Measurements from ENCODE around the gene KDM4B. TPM values are rescaled to one million over a fixed set of nuclear protein-coding genes. Genes with fewer than 3 reads are reported as not detected.
"Not testable (repeated sequence)": the region's sequence is repeated elsewhere in the genome, so short reads cannot be mapped to it uniquely, and the experiment has no call there.

KDM4B gene
- total RNA-seq, 1 experiment from 2014 or later = 29.2 TPM

GRCh38 chr19:5023128-5023571 lies 54.2 kb downstream of the KDM4B start:
- in situ Hi-C loops (cut with HindIII; ENCODE audit: low pct_unique_long_range_greater_than_20kb, low sequenced_read_pairs) = no loop called here
- DNase-seq (ENCODE audit: low read depth) = no peak

- in situ Hi-C loops (cut with HindIII; ENCODE audit: low pct_unique_long_range_greater_than_20kb, low sequenced_read_pairs) = no loop called here
These were observed 55.4 kb downstream of the KDM4B start for GRCh38 chr19:5024282-5024681.

GRCh38 chr19:5025027-5025426 lies 56.1 kb downstream of the KDM4B start:
- in situ Hi-C loops (cut with HindIII; ENCODE audit: low pct_unique_long_range_greater_than_20kb, low sequenced_read_pairs) = no loop called here
- no peak for DNase-seq (ENCODE audit: low read depth)

More at GRCh38 chr19:5024282-5024681, 55.4 kb downstream of the KDM4B start:
- no peak for DNase-seq (ENCODE audit: low read depth)

DNA sequence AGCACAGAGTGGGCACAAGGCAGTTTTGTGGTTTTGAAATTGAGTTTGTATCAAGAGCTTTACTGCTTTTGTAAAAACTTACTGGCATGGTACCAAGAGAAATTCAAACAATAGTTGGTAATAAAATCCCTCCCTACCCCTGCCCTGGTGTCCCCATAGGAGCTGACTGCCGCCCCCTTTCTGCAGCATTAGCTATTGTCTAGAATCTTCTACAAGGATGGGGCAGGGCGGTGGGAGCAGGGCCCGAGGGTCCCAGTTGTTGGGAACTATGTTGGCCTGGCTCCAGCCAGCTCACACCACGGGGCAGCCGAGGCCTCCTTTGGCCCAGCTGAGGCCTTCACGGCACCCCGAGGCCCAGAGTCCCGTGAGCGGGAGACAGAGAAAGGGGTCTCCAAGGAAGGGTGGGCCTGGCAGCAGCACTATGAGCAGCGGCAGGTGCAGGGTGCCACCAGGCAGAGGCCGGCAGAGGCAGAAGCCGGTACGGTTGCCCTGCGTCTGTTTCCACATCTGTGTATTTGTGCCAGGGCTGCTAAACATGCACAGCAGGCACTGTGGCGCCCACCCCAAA lies 57.9 kb downstream of the KDM4B start:
- in situ Hi-C loops (cut with HindIII; ENCODE audit: low pct_unique_long_range_greater_than_20kb, low sequenced_read_pairs) = no loop called here
- DNase-seq (ENCODE audit: low read depth) = no peak

DNA sequence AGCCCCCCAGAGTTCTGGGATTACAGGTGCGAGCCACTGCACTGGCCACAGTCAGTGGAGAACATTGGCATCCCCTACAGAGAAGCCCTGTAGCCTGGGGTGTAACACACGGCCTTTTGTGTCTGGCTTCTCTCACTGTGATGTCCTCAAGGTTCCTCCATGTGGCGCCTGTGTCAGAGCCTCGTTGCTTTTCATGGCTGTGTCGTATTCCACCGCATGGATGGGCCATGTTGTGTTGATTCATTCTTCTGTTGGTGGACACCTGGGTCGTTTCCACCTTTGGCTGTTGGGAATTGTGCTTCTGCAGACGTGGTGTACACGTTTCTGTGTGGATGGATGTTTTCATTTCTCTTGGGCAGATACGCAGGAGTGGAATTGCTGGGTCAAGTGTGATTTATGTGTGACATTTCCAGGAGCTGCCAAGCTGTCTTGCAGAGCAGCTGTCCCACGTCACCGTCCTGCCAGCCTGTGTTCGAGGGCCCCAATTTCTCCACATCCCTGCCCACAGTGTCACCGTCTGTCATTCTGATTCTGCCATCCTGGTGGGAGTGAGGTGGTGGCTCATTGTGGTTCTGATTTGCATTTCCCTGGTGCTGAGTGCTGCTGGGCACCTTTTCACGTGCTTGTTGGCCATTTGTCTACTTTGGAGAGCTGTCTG lies 59.4 kb downstream of the KDM4B start:
- DNase-seq (ENCODE audit: low read depth) = no peak
- in situ Hi-C loops (cut with HindIII; ENCODE audit: low pct_unique_long_range_greater_than_20kb, low sequenced_read_pairs) = no loop called here

- in situ Hi-C loops (cut with HindIII; ENCODE audit: low pct_unique_long_range_greater_than_20kb, low sequenced_read_pairs); DNase-seq (ENCODE audit: low read depth): not testable (repeated sequence)
These were observed 60.7 kb downstream of the KDM4B start for GRCh38 chr19:5029596-5029995.

DNA sequence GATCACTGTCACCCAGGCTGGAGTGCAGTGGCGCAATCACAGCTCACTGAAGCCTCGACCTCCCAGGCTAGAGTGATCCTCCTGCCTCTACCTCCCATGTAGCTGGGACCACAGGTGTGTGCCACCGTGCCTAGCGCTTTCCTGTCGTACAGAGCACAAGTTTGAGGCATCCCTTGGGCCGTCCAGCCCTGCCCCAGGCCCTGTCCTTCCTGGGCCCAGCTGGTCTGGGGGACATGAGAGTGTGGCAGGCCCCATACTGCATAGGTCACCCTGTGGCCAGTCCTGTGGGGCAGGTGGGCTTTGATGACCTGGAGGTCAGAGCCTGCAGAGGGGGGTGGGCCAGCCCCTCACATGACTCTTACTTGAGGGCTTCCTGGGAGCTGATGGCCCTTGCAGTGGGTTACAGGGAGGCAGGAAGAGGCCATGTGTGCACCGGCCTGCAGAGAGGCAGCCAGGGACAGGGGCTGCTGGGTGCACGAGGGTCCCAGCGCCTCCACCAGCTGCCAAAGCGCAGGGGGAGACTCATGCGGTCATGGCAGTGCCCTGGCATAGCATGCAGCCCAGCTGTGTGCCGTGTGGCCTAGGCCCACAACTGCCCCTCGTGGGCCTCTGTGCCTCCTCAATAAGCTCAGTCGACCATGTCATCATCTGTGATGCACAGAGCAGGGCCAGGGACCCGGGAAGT lies 61.4 kb downstream of the KDM4B start:
- no peak for DNase-seq (ENCODE audit: low read depth)
- in situ Hi-C loops (cut with HindIII; ENCODE audit: low pct_unique_long_range_greater_than_20kb, low sequenced_read_pairs) = no loop called here

GRCh38 chr19:5030822-5031221 lies 61.9 kb downstream of the KDM4B start:
- in situ Hi-C loops (cut with HindIII; ENCODE audit: low pct_unique_long_range_greater_than_20kb, low sequenced_read_pairs) = no loop called here
- DNase-seq (ENCODE audit: low read depth) = no peak

DNA sequence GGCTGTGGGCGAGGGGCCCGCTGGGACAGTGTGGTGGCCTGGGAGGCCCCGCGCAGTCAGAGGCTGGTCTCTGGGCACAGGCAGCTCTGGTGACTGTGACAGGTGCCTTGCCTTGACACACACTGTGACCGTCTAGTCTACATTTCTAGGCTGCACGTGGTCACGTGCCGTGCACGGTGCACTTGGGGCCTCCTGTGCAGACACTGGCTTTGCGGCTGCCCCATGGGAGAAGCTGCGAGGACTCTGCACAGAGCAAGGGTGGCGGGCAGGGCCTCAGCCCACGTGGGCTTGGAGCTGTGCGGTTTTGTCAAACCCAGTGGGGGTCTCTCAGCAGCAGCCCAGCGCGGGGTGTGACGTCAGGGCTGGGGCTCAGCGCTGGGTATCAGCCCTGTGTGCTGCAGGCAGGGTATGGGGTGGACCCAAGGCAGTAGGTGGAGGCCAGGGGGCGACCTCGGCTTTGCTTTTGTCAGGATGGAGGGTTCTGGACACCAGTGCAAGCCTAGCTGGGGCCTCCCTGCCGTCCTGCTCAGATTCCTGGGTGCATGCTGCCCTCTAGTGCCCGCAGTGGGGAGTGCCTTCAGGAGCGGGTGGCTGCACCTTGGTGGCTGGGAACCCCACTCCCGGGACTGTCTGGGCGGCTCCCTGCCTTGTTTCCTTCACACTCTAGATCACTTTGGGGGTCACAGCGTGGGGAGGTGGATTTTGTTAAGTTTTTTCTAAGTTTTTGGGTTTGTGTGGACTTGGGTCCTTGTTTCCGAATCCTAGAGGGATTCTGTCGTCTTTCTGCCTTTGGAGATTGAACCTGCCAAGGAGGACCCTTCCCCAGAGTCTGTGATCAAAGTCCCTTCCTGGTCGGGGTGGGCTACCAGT lies 62.6 kb downstream of the KDM4B start:
- DNase-seq (ENCODE audit: low read depth) = peak; percentile 59
- in situ Hi-C loops (cut with HindIII; ENCODE audit: low pct_unique_long_range_greater_than_20kb, low sequenced_read_pairs) = no loop called here

- in situ Hi-C loops (cut with HindIII; ENCODE audit: low pct_unique_long_range_greater_than_20kb, low sequenced_read_pairs) = no loop called here
- no peak for DNase-seq (ENCODE audit: low read depth)
These were observed 63.4 kb downstream of the KDM4B start for GRCh38 chr19:5032101-5032967.

- in situ Hi-C loops (cut with HindIII; ENCODE audit: low pct_unique_long_range_greater_than_20kb, low sequenced_read_pairs) = no loop called here
- no peak for DNase-seq (ENCODE audit: low read depth)
These were observed 66.3 kb downstream of the KDM4B start for GRCh38 chr19:5035105-5035761.

GRCh38 chr19:5035793-5036697 lies 67.1 kb downstream of the KDM4B start:
- no peak for DNase-seq (ENCODE audit: low read depth)
- in situ Hi-C loops (cut with HindIII; ENCODE audit: low pct_unique_long_range_greater_than_20kb, low sequenced_read_pairs) = no loop called here

DNA sequence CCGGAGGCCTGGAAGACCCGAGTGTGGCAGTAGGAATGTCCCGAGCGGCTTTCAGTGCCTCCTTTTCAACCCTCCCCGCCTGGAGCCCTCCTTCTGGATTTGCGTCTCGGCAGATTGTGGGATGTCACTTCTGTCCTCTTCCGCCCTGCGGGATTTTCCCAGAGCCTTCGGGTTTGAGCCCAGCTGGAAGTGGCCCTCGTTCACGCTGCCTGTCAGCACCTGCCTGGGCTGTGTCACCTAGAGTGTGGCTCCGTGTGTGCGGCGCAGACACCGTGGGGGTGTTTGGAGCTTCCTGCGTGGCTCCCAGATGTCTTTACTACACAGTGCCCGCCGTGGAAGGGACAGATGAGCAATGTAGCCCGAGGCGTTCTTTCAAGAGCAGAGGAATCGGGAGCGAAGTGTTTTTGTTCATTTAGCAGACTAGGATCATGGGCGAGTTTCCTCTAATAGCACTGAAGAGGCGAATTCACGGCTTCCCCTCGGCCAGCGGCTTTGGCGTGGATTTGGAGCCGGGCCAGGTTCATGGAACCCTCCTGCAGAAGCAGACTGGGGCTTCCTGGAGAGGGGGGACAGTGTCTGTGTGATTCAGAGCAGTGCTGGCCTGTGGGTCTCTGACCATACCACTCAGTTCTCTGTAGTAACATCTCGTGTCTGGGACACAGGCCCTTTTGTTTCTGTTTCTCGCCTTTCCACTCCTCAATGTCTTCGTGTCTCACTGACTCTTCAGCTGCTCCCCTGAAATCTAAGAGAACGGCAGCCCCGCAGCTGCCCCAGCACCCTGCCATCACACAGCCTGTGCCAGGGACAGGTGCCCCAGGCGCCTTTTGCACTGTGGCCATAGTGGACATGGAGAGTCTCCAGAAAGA lies 68.0 kb downstream of the KDM4B start:
- in situ Hi-C loops (cut with HindIII; ENCODE audit: low pct_unique_long_range_greater_than_20kb, low sequenced_read_pairs) = no loop called here
- no peak for DNase-seq (ENCODE audit: low read depth)

DNA sequence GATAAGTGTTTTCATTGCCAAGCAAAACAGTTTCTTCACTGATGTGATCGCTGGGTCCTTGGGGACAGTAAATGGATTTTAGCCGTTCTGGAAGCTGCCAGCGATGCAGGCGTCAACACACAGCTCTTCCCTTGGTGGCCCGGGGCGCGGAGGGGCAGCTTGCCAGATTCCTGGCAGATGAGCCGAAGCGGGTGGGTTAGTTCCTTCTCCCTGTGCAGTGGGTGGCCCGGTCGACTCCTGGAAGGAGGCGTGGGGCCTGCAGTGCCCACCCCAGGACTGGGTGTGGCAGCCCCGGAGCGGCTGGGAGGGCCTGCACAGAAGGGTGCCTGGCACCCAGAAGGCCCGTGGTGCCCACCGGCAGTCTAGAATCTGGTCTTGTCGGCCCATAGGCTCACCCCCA lies 69.0 kb downstream of the KDM4B start:
- in situ Hi-C loops (cut with HindIII; ENCODE audit: low pct_unique_long_range_greater_than_20kb, low sequenced_read_pairs) = no loop called here
- no peak for DNase-seq (ENCODE audit: low read depth)

GRCh38 chr19:5038631-5039271 lies 69.8 kb downstream of the KDM4B start:
- in situ Hi-C loops (cut with HindIII; ENCODE audit: low pct_unique_long_range_greater_than_20kb, low sequenced_read_pairs) = no loop called here
- no peak for DNase-seq (ENCODE audit: low read depth)

Measured in Caki2 (cell line).